DMS53 treated with DMSO at 0.1 percent for 48 hours (cell line): ENCODE measurements around the gene CCDC183.
"Not testable (repeated sequence)": the region's sequence is repeated elsewhere in the genome, so short reads cannot be mapped to it uniquely, and the experiment has no call there.

Source experiments
- DNase-seq: peaks from one replicate; lab custom pipeline; 2025; ENCODE audit not compliant: unreplicated experiment; lab: John Stamatoyannopoulos, UW

CCDC183 gene

GRCh38 chr9:136784249-136784996, 11.7 kb upstream of the CCDC183 start:
- peak; percentile 42 for DNase-seq

- DNase-seq, result no peak
These were observed 11.2 kb upstream of the CCDC183 start for GRCh38 chr9:136784997-136785361.

GRCh38 chr9:136785565-136786355, 10.4 kb upstream of the CCDC183 start:
- not testable (repeated sequence) for DNase-seq

GRCh38 chr9:136786451-136786850, 9.7 kb upstream of the CCDC183 start:
- DNase-seq, result no peak

- not testable (repeated sequence) for DNase-seq
These were observed 9.2 kb upstream of the CCDC183 start for GRCh38 chr9:136786983-136787382.

GRCh38 chr9:136787690-136788400, 8.3 kb upstream of the CCDC183 start:
- DNase-seq, result peak; percentile 59

- DNase-seq, result peak; percentile 37
These were observed 7.3 kb upstream of the CCDC183 start for GRCh38 chr9:136788644-136789522.

- peak; percentile 83 for DNase-seq
These were observed 6.6 kb upstream of the CCDC183 start for GRCh38 chr9:136789523-136789937.

- DNase-seq, result peak; percentile 96
These were observed 5.3 kb upstream of the CCDC183 start, which contains the start of gene TMEM141 for GRCh38 chr9:136790640-136791515. Gene TMEM141, plus strand, starts transcription at chr9:136791344. Its CDS starts 27 bp downstream, at chr9:136791371.

- peak; percentile 72 for DNase-seq
These were observed 4.4 kb upstream of the CCDC183 start for GRCh38 chr9:136791516-136792276.

- no peak for DNase-seq
These were observed 3.6 kb upstream of the CCDC183 start for GRCh38 chr9:136792321-136793085.

GRCh38 chr9:136793086-136793946, 2.8 kb upstream of the CCDC183 start:
- DNase-seq, result no peak

GRCh38 chr9:136794281-136794999, 1.7 kb upstream of the CCDC183 start:
- DNase-seq, result no peak

GRCh38 chr9:136795000-136795348, 1.2 kb upstream of the CCDC183 start:
- no peak for DNase-seq

- not testable (repeated sequence) for DNase-seq
These were observed 723 bp downstream of the CCDC183 start for GRCh38 chr9:136796775-136797347.

GRCh38 chr9:136798708-136799078, 2.6 kb downstream of the CCDC183 start:
- DNase-seq, result no peak
